HepG2 (cell line): Measurements from ENCODE around the gene HEXIM1. TPM values are rescaled to one million over a fixed set of nuclear protein-coding genes. Genes with fewer than 3 reads are reported as not detected.

Experiments
- HOMEZ ChIP-seq: IDR thresholded peaks from 2 replicates; pipeline ENCODE4 v1.6.1; 2016; ENCODE audit warnings: low read depth
- HOXD1 ChIP-seq: sonication (generic); formaldehyde crosslinking; IDR thresholded peaks from 2 replicates; pipeline ENCODE4 v1.5.0; 2020; ENCODE audit warnings: missing genetic modification reagents
- PAF1 ChIP-seq: IDR thresholded peaks from 2 replicates; pipeline ENCODE4 v1.6.1; 2016; ENCODE audit warnings: missing genetic modification reagents, missing compliant biosample characterization
- PAXIP1 ChIP-seq: sonication (generic); formaldehyde crosslinking; conservative IDR thresholded peaks from 2 replicates; pipeline ENCODE4 v1.4.0; 2020; ENCODE audit warnings: mild to moderate bottlenecking, missing genetic modification reagents, moderate library complexity
- RERE ChIP-seq: IDR thresholded peaks from 2 replicates; pipeline ENCODE4 v1.6.1; 2016; ENCODE audit warnings: low read depth, missing genetic modification reagents, missing compliant biosample characterization
- RFX5 ChIP-seq: IDR thresholded peaks from 2 replicates; pipeline ENCODE4 v1.6.1; 2011; ENCODE audit warnings: low read depth, low read length, improper control_type of control experiment
- SATB2 ChIP-seq: sonication (generic); formaldehyde crosslinking; IDR thresholded peaks from 2 replicates; pipeline ENCODE4 v1.5.0; 2020; ENCODE audit warnings: missing genetic modification reagents
- SIN3B ChIP-seq: fragments of 150-350 bp; IDR thresholded peaks from 2 replicates; pipeline ENCODE4 v1.6.1; 2014; ENCODE audit warnings: low read length
- SMC3 ChIP-seq: IDR thresholded peaks from 2 replicates; pipeline ENCODE4 v1.6.1; 2011; ENCODE audit warnings: low read length, improper control_type of control experiment
- ZNF124 ChIP-seq: sonication (generic); formaldehyde crosslinking; IDR thresholded peaks from 2 replicates; pipeline ENCODE4 v1.4.0; 2020; ENCODE audit warnings: missing genetic modification reagents
- ZNF230 ChIP-seq: sonication (generic); formaldehyde crosslinking; IDR thresholded peaks from 2 replicates; pipeline ENCODE4 v1.4.0; 2020; ENCODE audit warnings: mild to moderate bottlenecking, missing genetic modification reagents
- ZNF263 ChIP-seq: sonication (generic); formaldehyde crosslinking; IDR thresholded peaks from 2 replicates; pipeline ENCODE4 v1.4.0; 2020; ENCODE audit warnings: missing genetic modification reagents
- ZNF503 ChIP-seq: sonication (generic); formaldehyde crosslinking; IDR thresholded peaks from 2 replicates; pipeline ENCODE4 v1.4.0; 2020; ENCODE audit warnings: missing genetic modification reagents
- ZNF605 ChIP-seq: sonication (generic); formaldehyde crosslinking; IDR thresholded peaks from 2 replicates; pipeline ENCODE4 v1.8.0; 2022; ENCODE audit warnings: mild to moderate bottlenecking, missing genetic modification reagents
- ZNF607 ChIP-seq: sonication (generic); formaldehyde crosslinking; IDR thresholded peaks from 2 replicates; pipeline ENCODE4 v1.5.1; 2020; ENCODE audit warnings: missing genetic modification reagents, mild to moderate bottlenecking, borderline replicate concordance
- ZNF746 ChIP-seq: sonication (generic); formaldehyde crosslinking; IDR thresholded peaks from 2 replicates; pipeline ENCODE4 v1.8.0; 2022; ENCODE audit warnings: mild to moderate bottlenecking, missing genetic modification reagents
- ZNF776 ChIP-seq: sonication (generic); formaldehyde crosslinking; IDR thresholded peaks from 2 replicates; pipeline ENCODE4 v1.4.0; 2020; ENCODE audit warnings: mild to moderate bottlenecking, missing genetic modification reagents
- polyA plus RNA-seq, 8 experiments: library from polyadenylated mRNA; depleted of rRNA in 3 of 8; stranded (reverse) in 7 of 8; unstranded in 1 of 8; fragments of >200 nt; fragmentation: Illumina TruSeq in 4 of 8; extraction: Trizol in 4 of 8; gene quantifications; 2 replicates each; pipeline versions ENCODE4 v1.2.1 to v1.2.3, GENCODE V29; 2011 to 2016; ENCODE audit warnings: low read depth in 4 of 8, missing spikeins in 1 of 8, mixed read lengths in 1 of 8; ENCODE audit not compliant: insufficient read depth in 1 of 8
- total RNA-seq, 5 experiments: library from RNA; depleted of rRNA; stranded (reverse); fragments of >200 nt; fragmentation: Illumina TruSeq; extraction: Trizol; gene quantifications; 2 replicates each; pipeline ENCODE4 v1.2.3, GENCODE V29; 2016; ENCODE audit warnings: low read depth in 1 of 5

The HEXIM1 gene
- total and polyA plus RNA-seq, 2 of the 13 experiments (the other 11 are each of a cell fraction or from before 2014, with no cell fraction given), result 10.5 to 16.6 TPM

- TF ChIP-seq ZNF503 (CRISPR knock-in tag) (peak; percentile 52; the same call in 1 of the 2 replicates), ZNF607 (CRISPR knock-in tag) (no peak), ZNF263 (CRISPR knock-in tag) (peak; percentile 51; the same call in 1 of the 2 replicates), ZNF605 (CRISPR knock-in tag) (peak; percentile 89), RFX5 (no peak), HOMEZ (no peak), SATB2 (CRISPR knock-in tag) (no peak), ZNF776 (CRISPR knock-in tag) (no peak), ZNF746 (CRISPR knock-in tag) (peak; percentile 98), PAF1 (no peak), RERE (0 out of 2 replicates have a peak, but pooled peaks have one; percentile 35), ZNF230 (peak; percentile 92), PAXIP1 (CRISPR knock-in tag) (peak; percentile 67; the same call in 1 of the 2 replicates), ZNF124 (no peak), SIN3B (no peak), HOXD1 (peak; percentile 46), SMC3 (peak; percentile 12)
Measured at GRCh38 chr17:45172541-45173286, 24.4 kb downstream of the HEXIM1 start (continued).
